ENCODE measurements around the gene OST4.

The OST4 gene

GRCh38 chr2:27099334-27099955, 28.0 kb upstream of the OST4 start:
- DNase-seq (ENCODE audit: low spot score) (no peak), ATAC-seq (ENCODE audit: low read depth) (no peak)
- no peak overlapping the region for H3K4me3 ChIP-seq (ENCODE audit: severe bottlenecking)
- no peaks in the 10 kb centered on the region for H3K36me3 ChIP-seq (ENCODE audit: low read depth)
- H3K27ac ChIP-seq (ENCODE audit: poor library complexity, severe bottlenecking): no peak overlapping the region
- no peak for TF ChIP-seq CTCF (IDR thresholded peaks at IDR 0.05; ENCODE audit: poor library complexity, severe bottlenecking)
- H3K9me3 ChIP-seq (ENCODE audit: severe bottlenecking): no peaks in the 10 kb centered on the region
- no peaks in the 10 kb centered on the region for H3K27me3 ChIP-seq (ENCODE audit: insufficient read depth, poor library complexity, severe bottlenecking)
- H3K4me1 ChIP-seq (ENCODE audit: insufficient read depth, poor library complexity, severe bottlenecking): no peaks in the 10 kb centered on the region

GRCh38 chr2:27097341-27097740, 25.9 kb upstream of the OST4 start:
- Histone ChIP-seq H3K4me3 (ENCODE audit: severe bottlenecking) (no peak overlapping the region), H3K4me1 (ENCODE audit: insufficient read depth, poor library complexity, severe bottlenecking) (no peaks in the 10 kb centered on the region), H3K27ac (ENCODE audit: poor library complexity, severe bottlenecking) (no peak overlapping the region), H3K27me3 (ENCODE audit: insufficient read depth, poor library complexity, severe bottlenecking) (no peaks in the 10 kb centered on the region), H3K36me3 (ENCODE audit: low read depth) (no peaks in the 10 kb centered on the region), H3K9me3 (ENCODE audit: severe bottlenecking) (no peaks in the 10 kb centered on the region)
- ATAC-seq (ENCODE audit: low read depth): no peak
- no peak for TF ChIP-seq CTCF (IDR thresholded peaks at IDR 0.05; ENCODE audit: poor library complexity, severe bottlenecking)
- no peak for DNase-seq (ENCODE audit: low spot score)

GRCh38 chr2:27096748-27097297, 25.4 kb upstream of the OST4 start:
- Histone ChIP-seq H3K4me1 (ENCODE audit: insufficient read depth, poor library complexity, severe bottlenecking) (no peaks in the 10 kb centered on the region), H3K4me3 (ENCODE audit: severe bottlenecking) (no peak overlapping the region), H3K27ac (ENCODE audit: poor library complexity, severe bottlenecking) (no peak overlapping the region), H3K36me3 (ENCODE audit: low read depth) (no peaks in the 10 kb centered on the region), H3K27me3 (ENCODE audit: insufficient read depth, poor library complexity, severe bottlenecking) (no peaks in the 10 kb centered on the region), H3K9me3 (ENCODE audit: severe bottlenecking) (no peaks in the 10 kb centered on the region)
- no peak for TF ChIP-seq CTCF (IDR thresholded peaks at IDR 0.05; ENCODE audit: poor library complexity, severe bottlenecking)
- DNase-seq (ENCODE audit: low spot score) (no peak), ATAC-seq (ENCODE audit: low read depth) (no peak)

GRCh38 chr2:27095745-27096651, 24.5 kb upstream of the OST4 start:
- ATAC-seq (ENCODE audit: low read depth): peak; percentile 69
- no peaks in the 10 kb centered on the region for H3K36me3 ChIP-seq (ENCODE audit: low read depth)
- no peak for TF ChIP-seq CTCF (IDR thresholded peaks at IDR 0.05; ENCODE audit: poor library complexity, severe bottlenecking)
- H3K9me3 ChIP-seq (ENCODE audit: severe bottlenecking): no peaks in the 10 kb centered on the region
- no peak overlapping the region for H3K4me3 ChIP-seq (ENCODE audit: severe bottlenecking)
- H3K4me1 ChIP-seq (ENCODE audit: insufficient read depth, poor library complexity, severe bottlenecking): no peaks in the 10 kb centered on the region
- DNase-seq (ENCODE audit: low spot score): no peak
- no peaks in the 10 kb centered on the region for H3K27me3 ChIP-seq (ENCODE audit: insufficient read depth, poor library complexity, severe bottlenecking)
- no peak overlapping the region for H3K27ac ChIP-seq (ENCODE audit: poor library complexity, severe bottlenecking)
